GM21367 (cell line): ENCODE measurements around the gene ARHGAP9.
"Not testable (repeated sequence)": the region's sequence is repeated elsewhere in the genome, so short reads cannot be mapped to it uniquely, and the experiment has no call there.

Experiments used
- ATAC-seq: cut with Tn5 transposase; IDR thresholded peaks from one replicate; pipeline ENCODE4 v1.9.1; 2021; ENCODE audit not compliant: unreplicated experiment

Gene ARHGAP9

GRCh38 chr12:57495051-57495701 is 15.5 kb upstream of the ARHGAP9 start:
- ATAC-seq: not testable (repeated sequence)

GRCh38 chr12:57491393-57492280 is 12.0 kb upstream of the ARHGAP9 start:
- no peak for ATAC-seq

- ATAC-seq: no peak
These were observed 10.5 kb upstream of the ARHGAP9 start for GRCh38 chr12:57490126-57490525.

- no peak for ATAC-seq
These were observed 9.5 kb upstream of the ARHGAP9 start for GRCh38 chr12:57489157-57489641.

- no peak for ATAC-seq
These were observed 8.9 kb upstream of the ARHGAP9 start for GRCh38 chr12:57488402-57489156.

GRCh38 chr12:57487597-57488401 is 8.1 kb upstream of the ARHGAP9 start, which contains the start of gene MARS1:
Gene MARS1, plus strand, starts transcription at chr12:57488068. Its CDS starts 23 bp downstream, at chr12:57488091.
- peak; percentile 95 for ATAC-seq

GRCh38 chr12:57487055-57487596 is 7.5 kb upstream of the ARHGAP9 start:
- no peak for ATAC-seq

GRCh38 chr12:57485695-57486094 is 6.0 kb upstream of the ARHGAP9 start:
- ATAC-seq: no peak

DNA sequence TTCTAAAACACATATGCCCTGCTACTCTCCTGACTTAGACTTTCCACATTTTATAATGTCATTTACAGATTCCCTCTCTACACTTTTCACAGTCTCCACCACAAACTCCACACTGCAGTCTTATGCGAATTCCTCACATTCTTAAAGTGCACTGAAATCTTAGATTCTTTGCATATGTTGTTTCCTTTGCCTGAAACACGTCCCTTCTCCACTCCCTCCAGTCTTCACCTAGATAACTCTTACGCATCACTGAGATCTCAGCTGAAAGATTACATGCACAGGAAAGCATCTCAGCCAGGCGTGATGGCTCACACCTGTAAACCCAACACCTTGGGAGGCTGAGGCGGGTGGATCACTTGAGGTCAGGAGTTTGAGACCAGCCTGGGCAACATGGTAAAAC is 3.8 kb upstream of the ARHGAP9 start:
- no peak for ATAC-seq

GRCh38 chr12:57481671-57482070 is 2.0 kb upstream of the ARHGAP9 start:
- ATAC-seq: no peak

DNA sequence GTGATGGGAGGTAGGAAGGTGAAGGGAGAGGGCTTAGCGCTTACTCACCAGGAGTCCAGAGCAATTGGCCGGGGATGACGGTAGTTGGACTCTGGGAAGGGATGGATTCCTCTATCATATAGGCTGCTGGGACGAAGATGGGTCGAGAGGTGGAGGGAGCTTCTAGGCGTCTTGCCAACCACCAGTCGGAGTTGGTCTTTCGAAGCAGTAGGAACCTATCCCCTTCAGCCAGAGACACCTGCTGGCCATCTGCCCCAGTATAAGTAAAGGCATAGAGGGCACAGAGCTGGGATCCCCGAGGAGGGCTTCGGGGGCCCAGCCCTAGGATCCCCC is 657 bp downstream of the ARHGAP9 start:
- ATAC-seq: no peak

GRCh38 chr12:57477710-57478681 is 1.7 kb downstream of the ARHGAP9 start:
- ATAC-seq: no peak

GRCh38 chr12:57476993-57477709 is 2.5 kb downstream of the ARHGAP9 start:
- no peak for ATAC-seq

DNA sequence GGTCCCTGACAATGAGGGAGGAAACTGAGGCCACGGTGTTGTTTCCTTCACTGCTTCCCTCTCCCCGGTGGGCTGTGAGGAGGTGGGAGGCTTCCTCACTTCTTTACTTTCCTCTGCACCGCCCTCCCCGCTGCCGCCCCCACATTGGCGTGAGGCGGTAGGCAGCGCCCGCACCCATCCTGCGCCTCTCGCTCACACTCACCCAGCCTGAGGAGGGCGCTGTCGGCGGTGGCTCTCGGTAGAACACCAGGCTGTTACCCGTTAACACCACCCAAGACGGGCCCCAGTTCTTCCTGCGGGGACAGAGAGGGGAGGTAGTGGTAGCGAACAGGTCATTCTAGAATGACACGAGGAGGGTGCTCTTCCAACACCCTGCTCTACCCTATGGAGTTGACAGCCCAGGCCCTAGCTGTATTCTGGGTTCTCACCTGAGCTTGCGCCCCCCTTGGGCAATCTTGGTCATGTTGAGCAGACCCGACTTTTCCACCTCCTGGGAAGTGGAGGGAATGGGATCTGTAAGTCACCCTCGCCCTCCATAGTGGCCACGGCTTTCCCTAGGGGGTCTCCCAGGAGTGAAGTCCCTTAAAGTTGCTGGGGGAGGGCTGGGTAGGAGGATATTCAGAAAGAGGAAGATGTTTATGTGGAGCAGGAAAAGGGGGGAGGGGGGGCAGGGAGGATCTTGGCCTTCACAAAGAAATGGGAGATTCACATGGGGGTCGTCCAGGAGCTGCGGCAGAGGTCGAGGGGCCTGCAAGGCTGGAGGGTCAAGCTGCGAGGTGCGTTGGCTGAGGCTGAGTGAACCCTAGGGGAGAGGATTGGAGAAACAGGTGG is 3.3 kb downstream of the ARHGAP9 start:
- peak; percentile 37 for ATAC-seq

DNA sequence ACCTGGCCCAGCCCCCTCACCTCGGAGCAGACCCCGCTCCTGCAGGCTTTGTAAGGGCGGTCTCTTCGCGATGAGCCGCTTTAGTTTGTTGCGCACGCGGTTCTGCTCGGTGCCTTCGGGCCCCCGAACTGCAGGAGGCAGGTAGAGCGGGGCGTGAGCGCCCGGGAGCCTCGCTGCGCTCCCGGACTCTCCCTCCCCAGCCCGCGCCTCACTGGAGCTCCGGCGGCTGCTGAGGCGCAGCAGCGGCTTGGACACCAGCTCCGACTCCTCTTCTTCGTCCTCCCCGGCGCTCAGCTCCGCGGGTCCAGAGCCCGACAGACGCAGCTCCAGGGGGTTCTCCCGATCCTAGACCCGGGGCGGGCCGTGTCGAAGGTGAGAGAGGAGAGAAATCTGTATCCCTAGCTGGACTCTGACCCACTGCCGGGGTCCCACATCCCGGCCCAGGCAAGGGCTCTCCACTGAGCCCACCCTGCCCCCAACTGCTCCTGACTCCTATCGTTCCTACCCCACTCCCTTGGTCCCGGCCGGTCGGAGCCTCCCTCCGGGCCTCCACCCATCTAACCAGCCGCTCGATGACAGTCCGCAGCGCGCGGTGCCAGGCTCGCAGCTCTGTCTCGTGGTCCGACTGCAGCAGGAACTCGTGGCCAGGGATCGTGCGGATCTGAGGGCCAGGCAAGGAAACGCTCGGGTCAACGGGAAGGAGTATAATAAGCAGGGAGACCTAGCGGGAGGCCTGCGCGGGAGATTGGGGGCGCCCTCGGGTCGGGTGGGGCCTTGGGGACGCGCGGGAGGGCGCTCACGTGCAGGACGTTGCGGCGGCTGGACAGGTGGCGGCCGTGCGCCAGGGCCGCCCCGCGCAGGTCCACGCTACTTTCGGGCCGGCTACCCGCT is 4.2 kb downstream of the ARHGAP9 start:
- no peak for ATAC-seq

DNA sequence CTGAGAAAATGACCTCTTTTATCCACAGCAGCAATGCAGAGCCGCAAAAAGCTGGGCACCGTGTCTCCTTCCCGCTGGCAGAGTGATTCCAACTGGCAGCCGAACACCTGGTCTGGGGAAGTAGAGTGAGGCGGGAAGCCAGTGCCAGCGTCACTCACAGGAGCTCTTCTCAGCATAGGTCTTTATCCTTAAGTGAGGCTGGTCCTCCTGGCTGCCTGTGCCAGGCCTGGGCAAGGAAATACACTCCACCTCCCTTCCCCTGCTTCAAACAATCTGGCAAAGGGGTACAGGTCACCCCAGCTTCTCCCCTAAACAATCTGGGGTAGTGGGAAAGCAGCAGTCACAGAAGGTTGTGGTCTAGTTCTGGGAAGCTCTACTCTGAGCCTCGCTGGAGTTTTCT is 4.8 kb downstream of the ARHGAP9 start:
- no peak for ATAC-seq

- no peak for ATAC-seq
These were observed 5.2 kb downstream of the ARHGAP9 start for GRCh38 chr12:57474430-57474829.
